Keratinocyte (primary cell): Measurements from ENCODE around the gene SDK2.

ENCODE experiments used
- EZH2 ChIP-seq: IDR thresholded peaks from one replicate; pipeline ENCODE4 v1.6.1; 2012; ENCODE audit warnings: inconsistent platforms, mild to moderate bottlenecking, low read length, moderate library complexity
- TF ChIP-seq, protein P1 (sequence below), 3 experiments: IDR thresholded peaks in 1 of 3; conservative IDR thresholded peaks in 1 of 3; optimal IDR thresholded peaks in 1 of 3; 2 replicates in 2 of 3; 3 replicates in 1 of 3; pipeline versions ENCODE3 to v1.5.1; 2011; ENCODE audit warnings: low read length in 3 of 3, mild to moderate bottlenecking in 3 of 3, moderate library complexity in 2 of 3, control low read depth in 1 of 3, inconsistent platforms in 1 of 3; ENCODE audit not compliant: insufficient read depth in 2 of 3; ENCODE audit errors: extremely low read depth in 1 of 3

GRCh38 chr17:73592501-73592961 lies 51.7 kb downstream of the SDK2 start:
- TF ChIP-seq EZH2, result no peak
- TF ChIP-seq, protein P1, sequence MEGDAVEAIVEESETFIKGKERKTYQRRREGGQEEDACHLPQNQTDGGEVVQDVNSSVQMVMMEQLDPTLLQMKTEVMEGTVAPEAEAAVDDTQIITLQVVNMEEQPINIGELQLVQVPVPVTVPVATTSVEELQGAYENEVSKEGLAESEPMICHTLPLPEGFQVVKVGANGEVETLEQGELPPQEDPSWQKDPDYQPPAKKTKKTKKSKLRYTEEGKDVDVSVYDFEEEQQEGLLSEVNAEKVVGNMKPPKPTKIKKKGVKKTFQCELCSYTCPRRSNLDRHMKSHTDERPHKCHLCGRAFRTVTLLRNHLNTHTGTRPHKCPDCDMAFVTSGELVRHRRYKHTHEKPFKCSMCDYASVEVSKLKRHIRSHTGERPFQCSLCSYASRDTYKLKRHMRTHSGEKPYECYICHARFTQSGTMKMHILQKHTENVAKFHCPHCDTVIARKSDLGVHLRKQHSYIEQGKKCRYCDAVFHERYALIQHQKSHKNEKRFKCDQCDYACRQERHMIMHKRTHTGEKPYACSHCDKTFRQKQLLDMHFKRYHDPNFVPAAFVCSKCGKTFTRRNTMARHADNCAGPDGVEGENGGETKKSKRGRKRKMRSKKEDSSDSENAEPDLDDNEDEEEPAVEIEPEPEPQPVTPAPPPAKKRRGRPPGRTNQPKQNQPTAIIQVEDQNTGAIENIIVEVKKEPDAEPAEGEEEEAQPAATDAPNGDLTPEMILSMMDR (optimal IDR thresholded peaks at IDR 0.05 in 1 of 3, IDR thresholded peaks at IDR 0.05 in 1 of 3, conservative IDR thresholded peaks at IDR 0.05 in 1 of 3; ENCODE audit: extremely low read depth in 1 of 3, insufficient read depth in 2 of 3, low read length in 3 of 3), result no peak
